NCI-H1048 (cell line): ENCODE results near the gene UNK.

Experiments used
- DNase-seq: peaks from one replicate; lab custom pipeline; 2025; lab: John Stamatoyannopoulos, UW

UNK gene, protein sequence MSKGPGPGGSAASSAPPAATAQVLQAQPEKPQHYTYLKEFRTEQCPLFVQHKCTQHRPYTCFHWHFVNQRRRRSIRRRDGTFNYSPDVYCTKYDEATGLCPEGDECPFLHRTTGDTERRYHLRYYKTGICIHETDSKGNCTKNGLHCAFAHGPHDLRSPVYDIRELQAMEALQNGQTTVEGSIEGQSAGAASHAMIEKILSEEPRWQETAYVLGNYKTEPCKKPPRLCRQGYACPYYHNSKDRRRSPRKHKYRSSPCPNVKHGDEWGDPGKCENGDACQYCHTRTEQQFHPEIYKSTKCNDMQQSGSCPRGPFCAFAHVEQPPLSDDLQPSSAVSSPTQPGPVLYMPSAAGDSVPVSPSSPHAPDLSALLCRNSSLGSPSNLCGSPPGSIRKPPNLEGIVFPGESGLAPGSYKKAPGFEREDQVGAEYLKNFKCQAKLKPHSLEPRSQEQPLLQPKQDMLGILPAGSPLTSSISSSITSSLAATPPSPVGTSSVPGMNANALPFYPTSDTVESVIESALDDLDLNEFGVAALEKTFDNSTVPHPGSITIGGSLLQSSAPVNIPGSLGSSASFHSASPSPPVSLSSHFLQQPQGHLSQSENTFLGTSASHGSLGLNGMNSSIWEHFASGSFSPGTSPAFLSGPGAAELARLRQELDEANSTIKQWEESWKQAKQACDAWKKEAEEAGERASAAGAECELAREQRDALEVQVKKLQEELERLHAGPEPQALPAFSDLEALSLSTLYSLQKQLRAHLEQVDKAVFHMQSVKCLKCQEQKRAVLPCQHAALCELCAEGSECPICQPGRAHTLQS

GRCh38 chr17:75784473-75785015 lies at the start of gene UNK:
UNK (plus strand) TSS chr17:75784806; CDS start chr17:75784881, 75 bp downstream.
- DNase-seq, result peak; percentile 94

GRCh38 chr17:75736173-75736835 lies 48.3 kb upstream of the UNK start:
- no peak for DNase-seq

DNA sequence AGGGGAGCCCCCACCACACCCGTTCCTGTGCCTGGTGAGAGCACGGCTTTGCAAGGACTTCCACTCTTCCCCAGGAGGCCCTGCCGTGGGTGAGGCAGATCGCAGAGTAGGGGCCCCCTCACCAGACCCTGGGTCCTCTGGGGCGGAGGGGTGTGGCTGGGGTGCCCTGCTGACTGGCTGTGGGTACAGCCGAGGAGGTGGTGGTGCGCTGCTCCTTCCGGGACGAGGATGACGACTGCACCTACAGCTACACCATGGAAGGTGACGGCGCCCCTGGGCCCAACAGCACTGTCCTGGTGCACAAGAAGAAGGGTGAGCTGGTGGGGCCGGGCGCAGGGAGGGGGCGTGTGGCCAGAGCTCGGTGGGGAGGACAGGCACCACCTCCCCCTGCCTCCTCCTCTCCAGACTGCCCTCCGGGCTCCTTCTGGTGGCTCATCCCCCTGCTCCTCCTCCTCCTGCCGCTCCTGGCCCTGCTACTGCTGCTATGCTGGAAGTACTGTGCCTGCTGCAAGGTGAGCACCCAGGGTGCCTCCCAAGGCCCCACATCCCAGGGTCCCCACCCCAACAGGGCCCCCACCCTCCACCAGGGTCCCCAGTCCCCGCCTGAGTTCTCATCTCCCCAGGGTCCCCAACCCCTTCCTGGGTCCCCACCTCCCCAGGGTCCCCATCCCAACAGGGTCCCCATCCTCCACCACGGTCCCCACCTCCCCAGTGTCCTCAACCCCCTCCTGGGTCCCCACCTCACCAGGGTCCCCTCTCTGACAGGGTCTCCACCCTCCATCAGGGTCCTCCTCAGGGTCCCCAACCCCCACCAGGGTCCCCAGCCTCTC lies 47.3 kb upstream of the UNK start:
- DNase-seq, result no peak

GRCh38 chr17:75738218-75738802 lies 46.3 kb upstream of the UNK start:
- no peak for DNase-seq

DNA sequence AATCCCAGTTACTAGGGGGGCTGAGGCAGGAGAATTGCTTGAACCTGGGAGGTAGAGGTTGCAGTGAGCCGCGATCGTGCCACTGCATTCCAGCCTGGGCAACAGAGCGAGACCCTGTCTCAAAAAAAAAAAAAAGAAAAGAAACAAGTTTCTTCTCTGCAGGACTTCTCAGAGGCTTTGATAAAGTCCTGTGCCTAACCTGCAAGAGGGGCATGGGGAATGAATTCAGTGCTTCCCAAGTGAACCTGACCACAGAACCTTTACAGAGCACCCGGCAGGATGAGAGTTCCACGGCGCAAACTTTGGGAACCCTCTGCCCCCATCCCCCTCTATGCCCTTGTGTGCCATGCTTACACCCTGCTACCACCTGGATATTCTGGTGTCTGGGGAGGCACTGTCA lies 45.4 kb upstream of the UNK start:
- no peak for DNase-seq

GRCh38 chr17:75739801-75740200 lies 44.8 kb upstream of the UNK start:
- no peak for DNase-seq

GRCh38 chr17:75740215-75740614 lies 44.4 kb upstream of the UNK start:
- DNase-seq, result no peak

DNA sequence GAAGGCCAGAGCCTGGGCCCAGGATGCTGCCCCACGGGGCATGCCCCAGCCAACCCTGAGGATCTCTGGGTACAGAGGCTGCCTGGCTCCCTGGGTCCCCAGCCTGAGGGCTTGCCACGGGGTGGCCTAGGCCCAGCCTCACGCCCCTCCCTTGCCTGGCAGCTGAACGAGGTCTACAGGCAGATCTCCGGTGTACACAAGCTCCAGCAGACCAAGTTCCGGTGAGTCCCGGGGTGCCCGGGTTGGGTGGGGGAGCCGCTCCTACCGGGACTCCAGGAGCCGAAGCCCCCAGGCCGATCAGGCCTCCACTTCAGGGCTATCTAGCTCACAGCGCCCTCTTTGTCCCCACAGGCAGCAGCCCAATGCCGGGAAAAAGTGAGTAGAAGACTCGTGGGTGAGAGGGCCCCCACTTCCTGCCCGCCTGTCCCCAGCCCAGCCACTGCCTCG lies 44.0 kb upstream of the UNK start:
- no peak for DNase-seq

GRCh38 chr17:75742337-75742736 lies 42.3 kb upstream of the UNK start:
- DNase-seq, result no peak

DNA sequence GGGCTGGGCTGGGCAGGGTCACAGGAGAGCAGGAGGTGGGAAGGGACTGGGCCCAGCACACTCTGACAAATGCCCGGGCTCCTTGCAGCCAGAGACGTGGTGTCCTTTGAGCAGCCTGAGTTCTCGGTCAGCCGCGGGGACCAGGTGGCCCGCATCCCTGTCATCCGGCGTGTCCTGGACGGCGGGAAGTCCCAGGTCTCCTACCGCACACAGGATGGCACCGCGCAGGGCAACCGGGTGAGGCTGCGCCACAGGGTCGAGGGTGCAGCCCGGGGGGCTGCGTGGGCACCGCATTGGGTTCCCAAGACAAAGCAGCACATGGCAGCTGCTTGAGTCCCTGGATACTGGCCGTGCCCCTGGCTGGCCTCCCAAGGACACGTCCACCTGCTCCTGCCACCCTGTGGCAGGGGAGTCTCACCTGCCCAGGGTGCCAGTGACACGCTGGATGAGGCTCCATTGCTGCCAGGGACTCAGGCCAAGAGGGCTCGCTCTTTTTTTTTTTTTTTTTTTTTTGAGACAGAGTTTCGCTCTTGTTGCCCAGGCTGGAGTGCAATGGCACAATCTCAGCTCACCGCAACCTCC lies 40.9 kb upstream of the UNK start:
- no peak for DNase-seq

- DNase-seq, result no peak
Measured at GRCh38 chr17:75748706-75749105, 35.9 kb upstream of the UNK start.

GRCh38 chr17:75749545-75750389 lies 34.8 kb upstream of the UNK start:
- peak; percentile 35 for DNase-seq

DNA sequence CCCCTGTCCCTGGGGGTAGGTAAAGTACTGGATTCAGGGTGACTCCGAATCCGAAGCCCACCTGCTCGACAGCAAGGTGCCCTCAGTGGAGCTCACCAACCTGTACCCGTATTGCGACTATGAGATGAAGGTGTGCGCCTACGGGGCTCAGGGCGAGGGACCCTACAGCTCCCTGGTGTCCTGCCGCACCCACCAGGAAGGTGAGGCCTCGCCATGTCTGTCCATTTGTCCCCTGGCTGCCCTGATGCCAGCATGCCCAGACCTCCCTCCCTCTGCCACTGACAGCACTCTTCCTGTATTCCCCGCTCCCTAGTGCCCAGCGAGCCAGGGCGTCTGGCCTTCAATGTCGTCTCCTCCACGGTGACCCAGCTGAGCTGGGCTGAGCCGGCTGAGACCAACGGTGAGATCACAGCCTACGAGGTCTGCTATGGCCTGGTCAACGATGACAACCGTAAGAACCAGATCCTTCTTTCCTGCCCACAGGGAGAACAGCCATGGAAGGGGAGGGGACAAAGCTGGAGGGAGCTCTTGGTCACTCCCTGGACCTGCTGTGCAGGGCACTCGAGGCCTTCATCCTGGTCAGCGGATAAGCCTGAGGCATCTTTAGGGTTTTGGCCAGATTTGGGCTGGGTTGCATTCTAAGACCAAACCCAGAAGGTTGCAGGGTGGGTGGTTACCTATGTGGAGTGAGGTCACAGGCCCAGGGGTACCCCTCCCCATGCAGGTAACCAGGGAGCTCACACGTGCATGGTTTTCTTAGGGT lies 33.8 kb upstream of the UNK start:
- DNase-seq, result no peak

DNA sequence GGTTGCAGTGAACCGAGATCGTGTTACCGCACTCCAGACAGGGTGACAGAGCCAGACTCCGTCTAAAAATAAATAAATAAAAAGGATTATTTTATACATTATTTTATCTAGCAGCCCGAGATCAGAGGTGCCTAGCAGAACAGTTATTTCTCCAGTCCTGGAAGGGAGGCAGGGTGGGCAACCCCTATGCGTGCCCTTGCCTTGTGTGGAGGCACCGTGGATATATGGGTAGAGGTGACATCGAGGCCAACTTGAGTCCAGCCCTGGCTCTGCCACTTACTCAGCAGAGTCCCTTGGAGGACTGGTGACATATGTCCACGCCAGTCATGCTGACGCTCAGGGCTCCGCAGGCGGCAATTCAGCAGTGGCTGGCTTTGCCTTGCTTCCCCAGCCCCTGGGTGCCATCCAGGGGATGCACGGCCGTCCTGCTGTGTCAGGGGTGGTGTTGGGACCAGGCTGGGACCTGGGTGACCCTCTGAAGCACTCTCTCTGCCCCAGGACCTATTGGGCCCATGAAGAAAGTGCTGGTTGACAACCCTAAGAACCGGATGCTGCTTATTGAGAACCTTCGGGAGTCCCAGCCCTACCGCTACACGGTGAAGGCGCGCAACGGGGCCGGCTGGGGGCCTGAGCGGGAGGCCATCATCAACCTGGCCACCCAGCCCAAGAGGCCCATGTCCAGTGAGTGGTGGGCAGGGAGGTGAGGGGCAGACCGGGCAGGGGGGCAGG lies 32.8 kb upstream of the UNK start:
- DNase-seq, result no peak

DNA sequence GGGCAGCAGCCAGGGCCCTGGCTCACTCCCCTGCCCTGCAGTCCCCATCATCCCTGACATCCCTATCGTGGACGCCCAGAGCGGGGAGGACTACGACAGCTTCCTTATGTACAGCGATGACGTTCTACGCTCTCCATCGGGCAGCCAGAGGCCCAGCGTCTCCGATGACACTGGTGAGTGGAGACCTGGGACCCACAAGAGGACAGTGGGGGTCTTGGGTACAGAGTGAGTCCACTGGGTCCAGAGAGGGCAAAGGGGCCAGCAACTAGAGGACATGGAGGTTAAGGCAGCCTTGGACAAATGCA lies 32.2 kb upstream of the UNK start:
- no peak for DNase-seq

DNA sequence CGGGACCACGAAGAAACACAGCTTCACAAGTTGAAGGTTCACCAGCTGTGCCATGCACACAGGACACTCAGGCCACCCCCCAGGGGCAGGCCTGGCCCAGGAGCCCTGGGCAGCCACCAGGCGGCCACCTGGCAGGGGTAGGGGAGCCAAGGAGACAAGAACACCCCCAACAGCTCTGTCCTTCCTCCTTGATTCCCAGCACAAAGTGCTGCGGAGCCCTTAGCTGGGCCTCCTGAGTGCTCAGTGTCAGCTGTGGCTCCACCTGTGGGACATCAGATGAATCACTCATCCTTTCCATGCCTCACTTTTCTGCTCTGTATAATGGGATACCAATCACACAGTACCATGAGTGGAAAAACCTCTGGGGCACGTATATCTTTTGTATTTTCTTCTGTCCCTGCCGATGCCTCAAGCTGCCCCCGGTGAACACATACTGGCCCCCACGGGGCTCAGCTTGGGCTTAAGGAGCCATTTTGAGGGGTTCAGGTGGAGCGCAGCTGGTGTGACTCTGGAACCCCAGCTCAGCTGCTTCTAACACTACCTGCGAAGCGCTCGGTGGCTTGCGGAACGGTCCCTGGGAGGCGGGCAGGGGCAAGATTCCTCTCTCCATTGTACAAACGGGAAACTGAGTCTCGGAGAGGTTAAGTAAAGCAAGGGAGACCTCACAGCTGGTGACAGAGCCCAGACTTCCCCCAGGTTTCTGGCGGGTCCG lies 31.6 kb upstream of the UNK start:
- no peak for DNase-seq

DNA sequence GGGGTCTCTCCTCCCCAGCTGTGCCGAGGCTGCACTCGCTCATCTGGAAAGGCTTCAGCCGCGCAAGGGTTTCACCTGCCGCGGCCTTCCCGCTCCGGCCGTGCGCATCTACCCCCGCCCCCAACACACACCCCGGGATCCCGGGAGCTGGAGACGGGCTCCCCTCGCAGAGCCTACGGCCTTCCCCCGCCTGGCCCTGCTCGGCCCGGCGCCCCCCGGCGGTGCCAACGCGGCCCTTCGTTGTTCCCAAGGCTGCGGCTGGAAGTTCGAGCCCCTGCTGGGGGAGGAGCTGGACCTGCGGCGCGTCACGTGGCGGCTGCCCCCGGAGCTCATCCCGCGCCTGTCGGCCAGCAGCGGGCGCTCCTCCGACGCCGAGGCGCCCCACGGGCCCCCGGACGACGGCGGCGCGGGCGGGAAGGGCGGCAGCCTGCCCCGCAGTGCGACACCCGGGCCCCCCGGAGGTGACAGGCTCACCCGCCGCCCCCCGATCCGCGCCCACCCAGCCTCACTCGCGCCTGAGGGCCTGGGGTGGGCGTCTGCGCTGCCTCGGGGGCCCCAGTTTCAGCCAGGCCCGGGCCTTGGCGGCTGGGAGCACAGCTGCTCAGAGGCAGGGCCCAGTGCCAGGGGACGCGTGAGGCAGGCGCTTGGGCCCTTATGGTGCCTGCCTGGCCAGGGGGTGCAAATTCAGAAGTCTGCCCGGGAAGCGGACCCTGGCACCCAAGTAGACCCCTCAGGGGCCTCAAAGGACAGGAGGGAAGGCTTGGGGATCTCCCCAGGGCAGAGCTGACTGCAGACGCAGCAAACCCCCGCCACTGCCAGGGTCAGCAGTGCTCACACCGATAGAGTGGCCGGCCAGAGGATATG lies 30.9 kb upstream of the UNK start:
- no peak for DNase-seq
